HEK293T (cell line): ENCODE measurements around the gene PARD6B.

Source experiments
- FOXK2 ChIP-seq: fragments of 450-650 bp; IDR thresholded peaks from 2 replicates; pipeline ENCODE4 v1.6.1; 2016; ENCODE audit warnings: mild to moderate bottlenecking
- L3MBTL2 ChIP-seq: fragments of 450-650 bp; conservative IDR thresholded peaks from 2 replicates; pipeline ENCODE4 v1.6.1; 2016; ENCODE audit warnings: mild to moderate bottlenecking
- SP1 ChIP-seq: fragments of 450-650 bp; IDR thresholded peaks from 2 replicates; pipeline ENCODE4 v1.6.1; 2017
- SUZ12 ChIP-seq: fragments of 450-650 bp; IDR thresholded peaks from 2 replicates; pipeline ENCODE4 v1.6.1; 2016; ENCODE audit warnings: mild to moderate bottlenecking
- ZNF384 ChIP-seq: fragments of 450-650 bp; IDR thresholded peaks from 2 replicates; pipeline ENCODE4 v1.6.1; 2016

- TF ChIP-seq L3MBTL2 (no peak), ZNF384 (no peak), SP1 (no peak), SUZ12 (no peak), FOXK2 (no peak)
Observed at GRCh38 chr20:50689864-50690649, 41.3 kb upstream of the PARD6B start.
